Spleen (tissue), 11 donors: ENCODE results near the gene ARRDC3. TPM values are rescaled to one million over a fixed set of nuclear protein-coding genes. Genes with fewer than 3 reads are reported as not detected.
"Not testable (repeated sequence)": the region's sequence is repeated elsewhere in the genome, so short reads cannot be mapped to it uniquely, and the experiment has no call there.

Experiments
- DNase-seq: peaks from one replicate; pipeline ENCODE4 v3.0.0-alpha.2; 2020
- H3K27ac ChIP-seq, 8 donors: fragments of 200-600 bp; sonication (generic) in 7 of 8; 1 replicate in 4 of 8; 2 replicates in 4 of 8; pipeline versions ENCODE4 v1.5.0 to v1.8.0; 2016 to 2021; ENCODE audit warnings: inconsistent platforms in 4 of 8, mild to moderate bottlenecking in 4 of 8, moderate library complexity in 1 of 8
- H3K27me3 ChIP-seq, 7 donors: fragments of 200-600 bp; sonication (generic) in 6 of 7; replicated peaks in 1 of 7; 1 replicate in 4 of 7; 2 replicates in 3 of 7; pipeline versions ENCODE4 v1.5.0 to v1.8.0; 2016 to 2021; ENCODE audit warnings: inconsistent platforms in 3 of 7, mild to moderate bottlenecking in 1 of 7
- H3K36me3 ChIP-seq, 6 donors: fragments of 200-600 bp; sonication (generic) in 5 of 6; 1 replicate in 4 of 6; 2 replicates in 2 of 6; pipeline versions ENCODE4 v1.5.0 to v1.8.0; 2016 to 2021; ENCODE audit warnings: inconsistent platforms in 2 of 6
- H3K4me1 ChIP-seq, 6 donors: fragments of 200-600 bp; sonication (generic) in 5 of 6; 1 replicate in 3 of 6; 2 replicates in 3 of 6; pipeline versions ENCODE4 v1.5.0 to v1.8.0; 2016 to 2021; ENCODE audit warnings: inconsistent platforms in 3 of 6
- H3K4me3 ChIP-seq, 8 donors: fragments of 200-600 bp; sonication (generic) in 7 of 8; 1 replicate in 4 of 8; 2 replicates in 4 of 8; pipeline versions ENCODE4 v1.5.0 to v1.8.0; 2016 to 2021; ENCODE audit warnings: inconsistent platforms in 4 of 8, mild to moderate bottlenecking in 4 of 8, moderate library complexity in 2 of 8
- H3K9me3 ChIP-seq, 8 donors: fragments of 200-600 bp; sonication (generic) in 7 of 8; 1 replicate in 4 of 8; 2 replicates in 4 of 8; pipeline versions ENCODE4 v1.5.0 to v1.8.0; 2016 to 2021; ENCODE audit warnings: inconsistent platforms in 4 of 8
- POLR2A ChIP-seq, 3 donors: fragments of 450-650 bp; IDR thresholded peaks; one replicate each; pipeline ENCODE4 v1.5.1; 2017; ENCODE audit warnings: antibody characterized with exemption in 3 of 3, mild to moderate bottlenecking in 1 of 3
- POLR2AphosphoS5 ChIP-seq, 3 donors: sonication (generic); formaldehyde crosslinking; IDR thresholded peaks; one replicate each; pipeline ENCODE4 v1.5.1; 2017; ENCODE audit warnings: antibody characterized with exemption in 3 of 3
- WGBS, 5 donors: extraction: QIAGEN DNeasy Blood & Tissue Kit in 3 of 5; methylation state at CpG; one replicate each; pipeline versions ENCODE4 v1.1.5 to v1.1.7; 2013 to 2018; 5-methylcytosine and 5-hydroxymethylcytosine counted together
- intact Hi-C: fragments of 100-400 bp; cut with DNase I; formaldehyde crosslinking; loops from one replicate; pipeline ENCODE4 v1.15.0; 2023; ENCODE audit warnings: low total_unique reads
- polyA plus RNA-seq, 3 donors: library from polyadenylated mRNA; stranded (reverse); fragments of 200-250 nt; gene quantifications; one replicate each; pipeline ENCODE4 v1.2.1, GENCODE V29; 2013
- total RNA-seq, 7 donors: library from RNA; depleted of rRNA in 3 of 7; stranded (reverse); fragments of >200 nt in 3 of 7; fragmentation: NEBNext Ultra II Directional in 4 of 7; extraction: Animal tissue kit (Norgen Biotek cat#: 25700) in 4 of 7; gene quantifications; one replicate each; pipeline versions ENCODE4 v1.1.0 to v1.2.1, GENCODE V29; 2016 to 2021
- TF ChIP-seq, protein P1 (sequence below), 11 experiments: fragments of 200-600 bp in 7 of 11; fragments of 450-650 bp in 4 of 11; sonication (generic) in 4 of 11; IDR thresholded peaks in 8 of 11; conservative IDR thresholded peaks in 3 of 11; 1 replicate in 7 of 11; 2 replicates in 4 of 11; pipeline versions ENCODE4 v1.4.0 to v1.8.0; 2016 to 2021; ENCODE audit warnings: antibody characterized with exemption in 11 of 11, inconsistent platforms in 4 of 11, mild to moderate bottlenecking in 1 of 11
- donor health status: healthy with polysubstance abuse.
- donor health status: DM: no; HTN: no; CAD: no; lungs with moderate emphysema.
- donor health status: DM: no; HTN: no; CAD: no.
- donor health status: Bipolar disorder and iron deficiency.
- donor health status: healthy.
- donor health status: DM: no; HTN: no; CAD: no.
- donor health status: DM: yes; HTN: yes; CAD: no.

The ARRDC3 gene
- total and polyA plus RNA-seq, 10 donors: 13.7 to 124 (median 41.2) TPM

DNA sequence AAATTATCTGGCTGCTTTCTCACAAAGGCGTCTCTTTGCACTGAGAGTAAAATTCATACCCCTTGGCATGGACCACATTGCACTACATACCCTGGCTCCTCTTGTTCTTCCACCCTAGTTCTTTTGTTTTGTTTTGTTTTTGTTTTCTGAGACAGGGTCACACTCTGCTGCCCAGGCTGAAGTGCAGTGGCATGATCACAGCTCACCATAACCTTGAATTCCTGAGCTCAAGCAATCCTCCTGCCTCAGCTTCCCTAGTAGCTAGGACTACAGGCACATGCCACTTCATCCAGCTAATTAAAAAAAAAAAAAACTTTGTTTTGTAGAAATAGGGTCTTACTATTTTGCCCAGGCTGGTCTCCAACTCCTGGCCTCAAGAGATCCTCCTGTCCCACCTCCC is 51.4 kb downstream of the ARRDC3 start:
- DNase-seq: no peak
- Histone ChIP-seq H3K27ac (no peak overlapping the region), H3K27me3 (no peaks in the 10 kb centered on the region), H3K36me3 (no peaks in the 10 kb centered on the region), H3K4me1 (no peaks in the 10 kb centered on the region), H3K4me3 (no peak overlapping the region), H3K9me3 (no peaks in the 10 kb centered on the region)
- intact Hi-C loops: no loop called here
- no peak for TF ChIP-seq POLR2A (IDR thresholded peaks at IDR 0.05)
- 88 to 100% (median 97%) methylated on average over 1 of the region's 1 CpG for WGBS, 5 donors

DNA sequence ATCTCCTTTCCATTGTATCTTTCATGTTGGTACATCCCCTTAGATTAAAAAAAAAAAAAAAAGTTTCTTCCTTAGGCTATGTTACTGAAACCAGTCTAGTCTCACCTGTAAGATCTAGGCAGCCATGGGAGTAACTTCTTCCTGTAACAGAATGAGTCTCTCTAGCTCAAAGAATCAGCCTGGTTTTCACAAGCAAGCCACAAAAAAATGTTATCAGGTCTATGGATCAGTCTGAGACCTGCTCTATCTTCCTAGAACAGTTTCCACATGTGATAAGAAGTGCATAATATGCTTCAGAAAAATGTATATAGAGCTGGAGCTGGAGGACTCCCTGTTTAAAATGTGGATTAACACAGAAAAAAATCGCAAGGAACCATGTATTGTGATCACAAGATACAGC is 53.8 kb downstream of the ARRDC3 start:
- WGBS, 5 donors: 82 to 93% (median 89%) methylated on average over 1 of the region's 1 CpG
- intact Hi-C loops: no loop called here
- no peak for DNase-seq
- Histone ChIP-seq H3K27ac (no peak overlapping the region), H3K36me3 (no peaks in the 10 kb centered on the region), H3K4me1 (no peaks in the 10 kb centered on the region), H3K4me3 (no peak overlapping the region), H3K9me3 (no peaks in the 10 kb centered on the region), H3K27me3 (no peaks in the 10 kb centered on the region)
- TF ChIP-seq POLR2AphosphoS5 (IDR thresholded peaks at IDR 0.05): no peak
- TF ChIP-seq, protein P1, sequence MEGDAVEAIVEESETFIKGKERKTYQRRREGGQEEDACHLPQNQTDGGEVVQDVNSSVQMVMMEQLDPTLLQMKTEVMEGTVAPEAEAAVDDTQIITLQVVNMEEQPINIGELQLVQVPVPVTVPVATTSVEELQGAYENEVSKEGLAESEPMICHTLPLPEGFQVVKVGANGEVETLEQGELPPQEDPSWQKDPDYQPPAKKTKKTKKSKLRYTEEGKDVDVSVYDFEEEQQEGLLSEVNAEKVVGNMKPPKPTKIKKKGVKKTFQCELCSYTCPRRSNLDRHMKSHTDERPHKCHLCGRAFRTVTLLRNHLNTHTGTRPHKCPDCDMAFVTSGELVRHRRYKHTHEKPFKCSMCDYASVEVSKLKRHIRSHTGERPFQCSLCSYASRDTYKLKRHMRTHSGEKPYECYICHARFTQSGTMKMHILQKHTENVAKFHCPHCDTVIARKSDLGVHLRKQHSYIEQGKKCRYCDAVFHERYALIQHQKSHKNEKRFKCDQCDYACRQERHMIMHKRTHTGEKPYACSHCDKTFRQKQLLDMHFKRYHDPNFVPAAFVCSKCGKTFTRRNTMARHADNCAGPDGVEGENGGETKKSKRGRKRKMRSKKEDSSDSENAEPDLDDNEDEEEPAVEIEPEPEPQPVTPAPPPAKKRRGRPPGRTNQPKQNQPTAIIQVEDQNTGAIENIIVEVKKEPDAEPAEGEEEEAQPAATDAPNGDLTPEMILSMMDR (IDR thresholded peaks at IDR 0.05 in 8 of 11, conservative IDR thresholded peaks at IDR 0.05 in 3 of 11): no peak
- no peak for TF ChIP-seq POLR2A (IDR thresholded peaks at IDR 0.05)

DNA sequence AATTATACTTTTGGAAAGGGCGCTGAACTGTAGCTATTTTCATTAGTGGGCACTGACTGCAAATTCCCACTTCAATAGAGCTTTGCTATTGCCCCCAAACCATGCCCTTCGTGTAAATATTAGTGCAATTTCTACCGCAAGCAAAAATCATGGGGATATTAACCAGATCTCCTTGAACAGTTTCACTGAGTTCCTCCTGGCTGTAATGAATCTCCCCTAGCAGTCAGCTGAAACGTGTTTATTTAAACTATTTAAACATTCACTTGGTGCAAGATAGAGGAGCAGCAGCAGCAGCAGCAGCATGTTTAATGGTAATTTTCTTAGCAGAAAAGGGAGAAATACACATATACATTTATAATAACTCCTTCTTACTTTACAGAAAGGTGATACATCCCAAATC is 54.4 kb downstream of the ARRDC3 start:
- DNase-seq: no peak
- no peaks in the 10 kb centered on the region for H3K9me3 ChIP-seq
- intact Hi-C loops: no loop called here
- WGBS, 5 donors: 87 to 93% (median 89%) methylated on average over 4 of the region's 4 CpGs
- TF ChIP-seq, protein P1 (IDR thresholded peaks at IDR 0.05 in 8 of 11, conservative IDR thresholded peaks at IDR 0.05 in 3 of 11): no peak
- no peak for TF ChIP-seq POLR2A (IDR thresholded peaks at IDR 0.05)
- no peak for TF ChIP-seq POLR2AphosphoS5 (IDR thresholded peaks at IDR 0.05)
- no peaks in the 10 kb centered on the region for H3K36me3 ChIP-seq
- no peak overlapping the region for H3K4me3 ChIP-seq
- no peaks in the 10 kb centered on the region for H3K27me3 ChIP-seq
- H3K4me1 ChIP-seq: no peaks in the 10 kb centered on the region
- H3K27ac ChIP-seq: no peak overlapping the region

DNA sequence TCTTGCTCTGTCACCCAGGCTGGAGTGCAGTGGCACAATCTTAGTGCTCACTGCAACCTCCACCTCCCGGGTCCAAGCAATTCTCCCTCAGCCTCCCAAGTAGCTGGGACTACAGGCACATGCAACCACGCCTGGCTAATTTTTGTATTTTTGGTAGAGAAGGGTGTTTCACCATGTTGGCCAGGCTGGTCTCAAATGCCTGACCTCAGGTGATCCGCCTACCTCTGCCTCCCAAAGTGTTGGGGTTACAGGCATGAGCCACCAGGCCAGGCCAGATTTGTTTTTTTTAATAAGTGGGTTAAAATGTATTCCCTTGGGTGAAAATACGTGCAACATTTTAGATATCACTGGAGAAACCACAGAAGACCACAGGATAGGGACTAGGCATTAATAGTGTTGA is 60.1 kb downstream of the ARRDC3 start:
- intact Hi-C loops, H3K27ac ChIP-seq, H3K4me1 ChIP-seq, H3K27me3 ChIP-seq, H3K4me3 ChIP-seq, H3K36me3 ChIP-seq, DNase-seq, H3K9me3 ChIP-seq: not testable (repeated sequence)
- WGBS, 5 donors: 87 to 89% (median 89%) methylated on average over 4 of the region's 4 CpGs

DNA sequence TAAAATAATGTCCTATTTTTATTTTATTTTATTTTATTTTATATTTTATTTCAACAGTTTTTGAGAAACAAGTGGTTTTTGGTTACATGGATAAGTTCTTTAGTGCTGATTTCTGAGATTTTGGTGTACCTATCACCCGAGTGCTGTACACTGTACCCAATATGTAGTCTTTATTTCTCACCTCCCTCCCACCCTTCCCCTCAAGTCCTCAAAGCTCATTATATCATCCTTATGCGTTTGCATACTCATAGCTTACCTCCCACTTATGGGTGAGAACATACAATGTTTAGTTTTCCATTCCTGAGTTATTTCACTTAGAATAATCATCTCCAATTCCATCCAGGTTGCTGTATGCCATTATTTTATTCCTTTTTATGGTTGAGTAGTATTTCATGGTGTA is 63.5 kb downstream of the ARRDC3 start:
- Histone ChIP-seq H3K4me3 (no peak overlapping the region), H3K9me3 (no peaks in the 10 kb centered on the region), H3K27me3 (no peaks in the 10 kb centered on the region), H3K4me1 (peaks cover 0 to 17% (median 4%) of the 10 kb centered on the region in 6 donors), H3K36me3 (no peaks in the 10 kb centered on the region), H3K27ac (no peak overlapping the region)
- TF ChIP-seq, protein P1 (IDR thresholded peaks at IDR 0.05 in 8 of 11, conservative IDR thresholded peaks at IDR 0.05 in 3 of 11): no peak
- TF ChIP-seq POLR2A (IDR thresholded peaks at IDR 0.05): no peak
- no peak for TF ChIP-seq POLR2AphosphoS5 (IDR thresholded peaks at IDR 0.05)
- no peak for DNase-seq
- intact Hi-C loops: no loop called here
- WGBS, 5 donors: 78 to 97% (median 90%) methylated on average over 2 of the region's 2 CpGs
